HEK293T (cell line): ENCODE data around the gene SNTG2.

Experiments used
- BHLHE40 ChIP-seq: fragments of 450-650 bp; IDR thresholded peaks from 2 replicates; pipeline ENCODE4 v1.6.1; 2016; ENCODE audit warnings: mild to moderate bottlenecking, moderate library complexity, borderline replicate concordance
- ELF4 ChIP-seq: fragments of 450-650 bp; IDR thresholded peaks from 2 replicates; pipeline ENCODE4 v1.6.1; 2017; ENCODE audit warnings: antibody characterized with exemption
- FOXA1 ChIP-seq: fragments of 450-650 bp; IDR thresholded peaks from 2 replicates; pipeline ENCODE4 v1.6.1; 2016; ENCODE audit warnings: mild to moderate bottlenecking
- FOXK2 ChIP-seq: fragments of 450-650 bp; IDR thresholded peaks from 2 replicates; pipeline ENCODE4 v1.6.1; 2016; ENCODE audit warnings: mild to moderate bottlenecking
- FOXM1 ChIP-seq: fragments of 450-650 bp; IDR thresholded peaks from 2 replicates; pipeline ENCODE4 v1.6.1; 2017; ENCODE audit warnings: mild to moderate bottlenecking, borderline replicate concordance
- HDGF ChIP-seq: fragments of 450-650 bp; IDR thresholded peaks from 2 replicates; pipeline ENCODE4 v1.6.1; 2017; ENCODE audit warnings: antibody characterized with exemption, borderline replicate concordance
- LEF1 ChIP-seq: fragments of 450-650 bp; IDR thresholded peaks from 2 replicates; pipeline ENCODE4 v1.6.1; 2017; ENCODE audit warnings: mild to moderate bottlenecking, borderline replicate concordance
- NFRKB ChIP-seq: fragments of 450-650 bp; IDR thresholded peaks from 2 replicates; pipeline ENCODE4 v1.6.1; 2016; ENCODE audit warnings: mild to moderate bottlenecking, moderate library complexity
- PKNOX1 ChIP-seq: fragments of 450-650 bp; IDR thresholded peaks from 2 replicates; pipeline ENCODE4 v1.6.1; 2016
- SP1 ChIP-seq: fragments of 450-650 bp; IDR thresholded peaks from 2 replicates; pipeline ENCODE4 v1.6.1; 2017
- SUZ12 ChIP-seq: fragments of 450-650 bp; IDR thresholded peaks from 2 replicates; pipeline ENCODE4 v1.6.1; 2016; ENCODE audit warnings: mild to moderate bottlenecking
- ZNF384 ChIP-seq: fragments of 450-650 bp; IDR thresholded peaks from 2 replicates; pipeline ENCODE4 v1.6.1; 2016

- TF ChIP-seq FOXK2 (no peak), FOXA1 (no peak), SP1 (no peak), BHLHE40 (no peak), FOXM1 (no peak), SUZ12 (no peak), ZNF384 (no peak), NFRKB (no peak), PKNOX1 (no peak), ELF4 (no peak), LEF1 (no peak), HDGF (no peak)
These were observed 402.9 kb downstream of the SNTG2 start for GRCh38 chr2:1353543-1353942.
